RCC 7860 (cell line): ENCODE results near the gene PUM2.
A peak's percentile ranks its signal among the peaks of the same experiment; 100 is the strongest.

Source experiments
- DNase-seq: peaks from one replicate; pipeline ENCODE4 v3.0.0-alpha.2; 2015; ENCODE audit warnings: low spot score
- FAIRE-seq: peaks from 2 replicates; lab custom pipeline; 2012; peaks lifted over from hg19 to GRCh38; lab: Jason Lieb, UNC

The PUM2 gene

GRCh38 chr2:20346565-20347381 is 3.9 kb downstream of the PUM2 start:
- FAIRE-seq (no peak), DNase-seq (no peak)

DNA sequence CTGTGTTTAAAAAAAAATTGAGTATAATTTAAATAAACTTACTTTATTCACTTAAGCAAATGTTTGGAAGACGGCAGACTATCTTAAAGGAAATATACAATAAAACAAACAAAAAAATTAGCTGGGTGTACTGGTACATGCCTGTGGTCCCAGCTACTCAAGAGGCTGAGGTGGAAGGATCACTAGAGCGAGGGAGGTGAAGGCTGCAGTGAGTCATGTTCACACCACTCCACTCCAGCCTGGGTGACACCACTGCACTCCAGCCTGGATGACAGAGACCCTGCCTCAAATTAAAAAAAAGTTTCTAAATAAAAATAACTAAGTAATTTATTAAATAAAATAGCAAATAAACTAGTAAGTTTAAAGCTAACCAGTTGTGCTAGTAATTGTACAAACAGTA is 7.5 kb downstream of the PUM2 start:
- peak; percentile 52 for FAIRE-seq
- DNase-seq = no peak

DNA sequence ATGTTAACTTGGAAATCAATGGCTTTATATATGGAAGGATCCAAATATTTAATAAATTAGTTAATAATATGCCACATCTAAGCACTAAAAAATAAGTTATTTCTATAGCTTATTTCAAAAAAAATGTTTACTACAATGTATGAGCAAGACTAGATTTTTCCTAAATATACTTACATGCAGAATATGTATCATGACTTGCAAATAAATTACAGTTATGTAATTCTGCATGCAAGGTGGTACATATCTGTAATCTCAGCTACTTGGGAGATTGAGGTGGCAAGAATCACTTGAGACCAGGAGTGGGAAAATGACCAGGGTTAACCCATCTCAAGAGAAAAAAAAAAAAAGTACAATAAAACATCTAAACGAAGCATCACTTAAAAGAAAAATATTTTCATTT is 11.6 kb downstream of the PUM2 start:
- no peak for FAIRE-seq
- DNase-seq = no peak

GRCh38 chr2:20334605-20335203 is 15.9 kb downstream of the PUM2 start:
- FAIRE-seq = no peak
- no peak for DNase-seq

DNA sequence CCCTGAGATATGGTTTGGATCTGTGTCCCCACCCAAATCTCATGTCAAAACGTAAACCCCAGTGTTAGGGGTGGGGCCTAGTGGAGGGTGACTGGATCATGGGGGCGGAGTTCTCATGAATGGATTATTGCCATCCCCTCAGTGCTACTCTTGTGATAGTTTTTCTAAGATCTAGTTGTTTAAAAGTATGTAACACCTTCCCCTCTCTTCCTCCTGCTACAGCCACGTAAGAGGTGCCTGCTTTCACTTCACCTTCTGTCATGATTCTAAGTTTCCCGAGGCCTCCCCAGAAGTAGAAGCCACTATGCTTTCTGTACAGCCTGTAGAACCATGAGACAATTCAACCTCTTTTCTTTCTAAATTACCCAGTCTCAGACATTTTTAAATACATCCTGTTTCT is 16.9 kb downstream of the PUM2 start:
- no peak for FAIRE-seq

DNA sequence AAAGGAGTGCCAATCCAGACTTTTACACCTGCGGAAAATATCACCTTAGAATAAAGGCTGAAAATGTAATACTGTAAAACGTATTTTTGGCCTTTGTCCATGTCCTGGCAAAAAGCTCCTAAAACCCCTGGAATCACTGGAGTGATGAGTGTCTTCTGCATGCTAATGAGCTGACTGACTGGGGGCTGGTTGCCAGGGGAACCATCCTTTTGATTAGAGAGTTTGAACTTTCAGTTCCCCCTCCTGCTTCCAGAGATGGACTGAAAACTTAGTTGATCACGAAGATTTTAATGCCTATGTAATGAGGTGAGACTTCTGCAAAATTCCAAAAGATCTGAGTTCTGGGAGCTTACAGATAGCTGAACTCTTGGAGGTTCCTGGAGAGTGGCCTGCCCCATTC is 20.5 kb downstream of the PUM2 start:
- no peak for DNase-seq
- FAIRE-seq = no peak

More for the DNA sequence above, 16.9 kb downstream of the PUM2 start:
- no peak for DNase-seq

GRCh38 chr2:20327370-20327769 is 23.3 kb downstream of the PUM2 start:
- DNase-seq = no peak
- no peak for FAIRE-seq

DNA sequence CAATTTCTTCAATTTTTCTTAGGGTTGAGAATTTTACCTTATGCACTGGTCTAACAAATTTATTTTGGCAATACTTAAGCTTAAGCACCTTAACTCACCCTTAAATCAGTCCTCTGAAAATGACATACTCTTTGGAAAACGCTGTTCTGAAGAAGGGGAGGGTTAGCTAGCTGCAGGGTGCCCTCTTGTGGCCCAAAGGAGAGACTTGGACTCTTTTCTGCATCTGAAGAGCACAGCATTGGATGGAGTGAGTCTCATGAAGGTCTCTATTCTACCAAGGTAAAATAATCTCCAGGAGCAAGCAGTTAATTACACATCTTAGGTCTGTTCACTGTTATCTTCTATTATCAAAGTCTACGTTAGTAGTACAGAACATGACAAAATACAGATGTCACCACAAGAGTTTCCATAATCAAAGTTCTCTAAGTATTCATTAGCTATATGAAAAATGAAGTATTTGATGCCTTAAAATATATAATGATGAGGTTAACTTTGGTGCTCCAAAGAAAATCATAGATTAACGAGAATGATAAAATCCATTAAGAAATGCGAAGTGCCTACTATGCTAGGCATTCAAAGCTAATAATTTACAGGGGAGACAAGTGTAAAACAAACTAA is 24.4 kb downstream of the PUM2 start:
- peak; percentile 55 for FAIRE-seq
- DNase-seq = peak; percentile 29

GRCh38 chr2:20322527-20323300 is 27.9 kb downstream of the PUM2 start:
- DNase-seq (no peak), FAIRE-seq (no peak)

- FAIRE-seq = no peak
- DNase-seq = no peak
Observed at GRCh38 chr2:20317690-20318089, 33.0 kb downstream of the PUM2 start.

DNA sequence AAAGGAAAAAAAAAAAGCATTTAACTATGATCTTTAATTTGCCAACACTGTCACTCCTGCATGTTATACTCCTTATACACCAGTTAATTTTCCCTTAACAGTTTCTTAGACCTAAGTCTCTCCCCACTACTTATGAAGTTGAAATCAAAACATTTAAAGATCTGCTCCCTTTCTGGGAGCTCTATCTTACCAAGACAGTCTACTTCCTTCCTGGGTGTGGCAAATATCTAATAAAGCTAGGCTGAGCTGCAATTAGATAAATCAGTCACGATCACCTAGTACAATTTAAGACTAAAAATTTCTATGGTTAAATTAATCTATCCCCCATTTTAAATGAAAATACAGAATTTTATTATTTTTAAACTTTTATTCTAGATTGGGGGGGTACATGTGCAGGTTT is 33.4 kb downstream of the PUM2 start:
- FAIRE-seq (no peak), DNase-seq (no peak)

DNA sequence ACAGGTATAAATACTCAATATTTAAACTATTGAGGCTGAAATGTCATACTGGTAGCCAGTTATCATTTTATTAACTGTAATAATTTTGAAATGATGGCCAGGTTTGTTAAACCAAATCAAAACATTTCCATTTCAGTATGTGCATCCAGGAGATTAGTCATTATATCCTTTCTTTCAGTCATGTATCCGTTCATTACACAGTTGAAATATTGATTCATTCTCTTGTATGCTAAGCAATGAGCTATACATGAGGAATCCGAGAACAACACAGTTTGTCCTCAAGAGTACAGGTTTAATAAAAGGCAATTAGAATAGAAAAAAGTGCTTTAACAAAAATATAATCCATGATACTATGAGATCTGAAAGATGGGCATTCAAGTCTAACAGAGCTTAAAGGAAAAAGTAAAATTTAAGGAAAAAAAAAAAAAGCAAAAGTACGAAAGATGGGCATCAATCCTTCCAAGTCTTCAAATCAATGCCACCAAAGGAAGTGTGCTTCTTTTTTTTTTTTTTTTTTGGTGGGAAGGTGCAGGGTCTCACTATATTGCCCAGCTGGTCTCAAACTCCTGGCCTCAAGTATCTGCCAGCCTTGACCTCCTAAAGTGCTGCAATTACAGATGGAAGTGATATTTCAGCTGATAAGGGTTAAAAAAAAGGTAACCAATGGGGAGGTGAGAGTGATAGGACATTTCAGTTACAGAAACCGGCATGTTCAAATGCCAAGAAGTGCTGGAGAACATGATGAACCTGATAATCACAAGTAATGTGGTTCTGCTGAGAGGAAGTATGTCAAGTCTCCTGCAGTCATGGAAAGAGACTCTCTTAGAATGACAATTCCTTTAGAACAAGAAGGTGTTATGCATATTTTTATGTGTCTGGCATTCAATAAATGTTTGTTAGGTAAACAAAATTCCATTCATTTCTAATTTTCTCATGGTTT is 35.8 kb downstream of the PUM2 start:
- DNase-seq (no peak), FAIRE-seq (no peak)

DNA sequence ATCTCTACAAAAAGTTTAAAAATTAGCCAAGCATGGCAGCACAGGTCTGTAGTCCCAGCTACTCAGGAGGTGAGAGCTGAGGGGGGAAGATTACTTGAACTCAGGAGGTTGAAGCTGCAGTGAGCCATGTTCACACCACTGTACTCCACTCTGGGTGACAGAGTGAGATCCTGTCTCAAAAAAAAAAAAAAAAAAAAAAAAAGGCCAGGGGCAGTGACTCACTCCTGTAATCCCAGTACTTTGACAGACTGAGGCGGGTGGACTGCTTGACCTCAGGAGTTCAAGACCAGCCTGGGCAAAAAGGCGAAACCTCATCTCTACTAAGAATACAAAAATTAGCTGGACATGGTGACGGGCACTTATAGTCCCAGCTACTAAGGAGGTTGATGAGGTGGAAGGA is 37.0 kb downstream of the PUM2 start:
- no peak for FAIRE-seq
- peak; percentile 9 for DNase-seq

- FAIRE-seq (no peak), DNase-seq (no peak)
Observed at GRCh38 chr2:20309001-20309400, 41.6 kb downstream of the PUM2 start.

DNA sequence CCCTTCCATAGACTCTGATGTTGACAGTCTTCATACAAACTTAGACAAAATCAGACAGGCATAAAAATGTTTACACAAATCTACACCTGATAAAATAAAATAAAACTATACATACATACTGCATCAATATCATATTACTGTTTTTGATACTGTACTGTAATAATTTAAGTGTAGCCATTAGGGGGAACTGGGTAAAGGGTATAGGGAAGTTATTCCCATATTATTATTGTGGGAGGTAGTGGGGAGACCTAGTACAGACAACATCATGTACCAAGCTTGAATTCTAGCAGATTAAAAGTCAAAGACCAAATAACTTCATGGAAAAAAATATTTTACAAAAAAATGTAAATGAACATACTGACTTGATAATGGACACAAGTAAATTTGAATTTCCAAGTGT is 43.3 kb downstream of the PUM2 start:
- no peak for FAIRE-seq
- no peak for DNase-seq

DNA sequence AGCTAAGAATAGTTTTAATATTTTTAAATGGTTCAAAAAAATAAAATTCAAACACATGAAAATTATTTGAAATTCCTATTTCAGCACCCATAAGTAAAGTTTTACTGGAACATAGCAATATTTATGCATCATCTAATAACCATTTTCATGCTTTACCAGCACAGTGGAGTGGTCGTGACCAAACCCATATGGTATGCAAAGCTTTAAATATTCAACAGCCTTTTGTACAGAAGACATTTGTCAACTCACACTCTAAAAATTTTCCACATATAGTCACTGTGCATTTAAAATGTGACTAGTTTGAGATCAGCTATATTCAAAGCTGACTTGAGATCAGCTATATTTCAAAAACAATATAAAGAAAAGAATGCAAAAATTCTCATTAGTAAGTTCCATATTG is 46.2 kb downstream of the PUM2 start:
- FAIRE-seq (no peak), DNase-seq (no peak)

DNA sequence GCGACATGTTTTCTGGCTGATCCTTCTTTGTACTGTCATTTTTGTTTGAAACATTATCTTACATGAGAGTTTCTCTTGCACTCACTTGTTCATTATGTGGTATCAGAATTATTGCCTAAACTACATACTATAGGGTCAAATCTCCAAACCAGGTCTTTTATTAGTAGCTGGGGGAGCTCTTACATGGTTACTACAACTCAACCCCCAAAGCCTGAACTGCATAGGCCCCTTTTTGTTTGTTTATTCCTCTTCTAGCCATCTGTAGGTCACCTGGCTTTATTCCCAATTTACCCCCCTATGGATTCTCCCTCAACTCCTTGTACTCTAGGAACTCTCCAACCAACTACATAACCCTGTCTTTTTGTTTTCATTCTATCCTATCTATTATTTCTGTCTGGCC is 46.7 kb downstream of the PUM2 start:
- FAIRE-seq = no peak
- no peak for DNase-seq

- FAIRE-seq = no peak
- DNase-seq = no peak
Observed at GRCh38 chr2:20302019-20302418, 48.6 kb downstream of the PUM2 start.

GRCh38 chr2:20300656-20301055 is 50.0 kb downstream of the PUM2 start:
- FAIRE-seq (no peak), DNase-seq (no peak)

DNA sequence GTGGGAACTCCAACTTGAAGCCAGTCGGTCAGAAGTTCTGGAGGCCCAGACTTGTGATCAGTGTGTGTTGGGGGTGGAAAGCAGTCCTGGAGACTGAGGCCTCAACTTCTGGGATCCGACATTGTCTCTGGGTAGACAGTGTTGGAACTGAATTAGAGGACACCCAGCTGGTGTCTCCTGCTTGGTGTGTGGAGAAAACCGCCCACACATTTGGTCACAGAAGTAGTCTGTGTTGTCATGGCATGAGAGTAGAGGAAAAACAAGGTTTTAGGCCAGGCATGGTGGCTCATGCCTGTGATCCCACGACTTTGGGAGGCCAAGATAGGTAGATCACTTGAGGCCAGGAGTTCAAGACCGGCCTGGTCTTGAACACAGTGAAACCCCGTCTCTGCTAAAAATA is 51.5 kb downstream of the PUM2 start:
- DNase-seq (no peak), FAIRE-seq (no peak)
